OCI-LY3 (cell line): ENCODE measurements around the gene C1orf232.

Experiments
- H2AFZ ChIP-seq: fragments of 200-600, 300-600 bp; shearing (Covaris generic); 2 replicates; pipeline ENCODE4 v1.6.0; 2014; ENCODE audit warnings: antibody characterized with exemption, low read depth, low read length
- H3K27ac ChIP-seq: fragments of 200-600, 300-600 bp; sonication (generic); 2 replicates; pipeline ENCODE4 v1.5.1; 2014; ENCODE audit warnings: mild to moderate bottlenecking, low read length, moderate library complexity, mixed read lengths
- H3K27me3 ChIP-seq: fragments of 200-600, 300-600 bp; sonication (generic); 2 replicates; pipeline ENCODE4 v1.6.1; 2014; ENCODE audit warnings: low read depth, low read length, mixed read lengths
- H3K36me3 ChIP-seq: fragments of 200-600, 300-600 bp; sonication (generic); replicated peaks from 2 replicates; pipeline ENCODE3; 2014; ENCODE audit warnings: low read depth, low read length, mixed read lengths
- H3K4me1 ChIP-seq: fragments of 300-600, 200-600 bp; sonication (generic); 2 replicates; pipeline ENCODE4 v1.6.1; 2014; ENCODE audit warnings: low read length, mixed read lengths
- H3K4me2 ChIP-seq: fragments of 200-600, 300-600 bp; sonication (generic); 2 replicates; pipeline ENCODE4 v1.6.1; 2014; ENCODE audit warnings: low read length, mixed read lengths
- H3K4me3 ChIP-seq: fragments of 300-600, 200-600 bp; sonication (generic); 2 replicates; pipeline ENCODE4 v1.5.1; 2014; ENCODE audit warnings: antibody characterized with exemption, mild to moderate bottlenecking, low read length, moderate library complexity
- H3K79me2 ChIP-seq: fragments of 300-600, 200-600 bp; shearing (Covaris generic); 2 replicates; pipeline ENCODE4 v1.6.1; 2014; ENCODE audit warnings: mild to moderate bottlenecking, low read length, mixed read lengths
- H3K9ac ChIP-seq: fragments of 300-600, 200-600 bp; shearing (Covaris generic); 2 replicates; pipeline ENCODE4 v1.6.0; 2014; ENCODE audit warnings: mild to moderate bottlenecking, low read length, moderate library complexity
- H3K9me3 ChIP-seq: fragments of 200-600, 300-600 bp; shearing (Covaris generic); 2 replicates; pipeline ENCODE4 v1.6.1; 2014; ENCODE audit warnings: low read length, mixed read lengths; ENCODE audit not compliant: insufficient read depth
- H4K20me1 ChIP-seq: fragments of 200-600, 300-600 bp; sonication (generic); 2 replicates; pipeline ENCODE4 v1.6.1; 2016; ENCODE audit warnings: low read length, mixed read lengths; ENCODE audit not compliant: insufficient read depth
- CTCF ChIP-seq: fragments of 200-600, 300-600 bp; sonication (generic); IDR thresholded peaks from 2 replicates; pipeline ENCODE4 v1.5.1; 2014; ENCODE audit warnings: antibody characterized with exemption, low read length, low read depth
- EZH2phosphoT487 ChIP-seq: fragments of 200-600 bp; shearing (Covaris generic); IDR thresholded peaks from 2 replicates; pipeline ENCODE4 v1.6.1; 2018; ENCODE audit warnings: antibody characterized with exemption, mixed run types, low read depth

Gene C1orf232

DNA sequence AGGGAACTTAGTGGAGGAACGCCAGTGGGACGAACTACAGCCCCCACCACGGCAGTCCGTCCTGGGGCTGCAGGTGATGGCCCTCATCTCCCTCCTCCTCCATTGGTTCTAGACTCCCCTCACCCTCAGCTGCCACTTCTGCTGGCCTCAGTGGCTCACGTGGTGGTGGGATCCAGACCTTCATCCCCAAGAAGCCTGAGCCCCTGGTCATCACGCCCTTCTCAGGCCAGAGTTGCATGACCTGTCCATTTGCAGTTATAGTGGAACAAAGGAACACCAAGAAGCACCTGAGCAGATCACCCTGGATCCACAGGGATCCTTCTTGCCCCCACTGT lies 22.8 kb downstream of the C1orf232 start:
- Histone ChIP-seq H3K27me3 (no peaks in the 10 kb centered on the region; the same call in 1 of the 2 replicates), H3K79me2 (no peaks in the 10 kb centered on the region), H3K4me3 (no peak overlapping the region), H3K4me2 (no peak overlapping the region), H3K9ac (no peak overlapping the region), H3K27ac (no peak overlapping the region), H3K36me3 (no peaks in the 10 kb centered on the region), H2AFZ (no peak overlapping the region), H3K9me3 (no peaks in the 10 kb centered on the region), H3K4me1 (peaks cover 3% of the 10 kb centered on the region; the same call in 1 of the 2 replicates), H4K20me1 (no peaks in the 10 kb centered on the region)
- TF ChIP-seq EZH2phosphoT487 (no peak), CTCF (no peak)

- H3K9me3 ChIP-seq: no peaks in the 10 kb centered on the region
- H3K27ac ChIP-seq: no peak overlapping the region
- peak overlapping the region; percentile 74 for H3K4me2 ChIP-seq
- no peaks in the 10 kb centered on the region for H3K36me3 ChIP-seq
- peaks cover 3% of the 10 kb centered on the region; the same call in 1 of the 2 replicates for H3K4me1 ChIP-seq
- H3K27me3 ChIP-seq: no peaks in the 10 kb centered on the region; the same call in 1 of the 2 replicates
- H2AFZ ChIP-seq: no peak overlapping the region
- no peaks in the 10 kb centered on the region for H4K20me1 ChIP-seq
- H3K79me2 ChIP-seq: no peaks in the 10 kb centered on the region
- no peak overlapping the region for H3K9ac ChIP-seq
- H3K4me3 ChIP-seq: peak overlapping the region; percentile 51
- peak; percentile 65 for TF ChIP-seq CTCF
- no peak for TF ChIP-seq EZH2phosphoT487
Observed at GRCh38 chr1:26145041-26145959, 23.5 kb downstream of the C1orf232 start.

DNA sequence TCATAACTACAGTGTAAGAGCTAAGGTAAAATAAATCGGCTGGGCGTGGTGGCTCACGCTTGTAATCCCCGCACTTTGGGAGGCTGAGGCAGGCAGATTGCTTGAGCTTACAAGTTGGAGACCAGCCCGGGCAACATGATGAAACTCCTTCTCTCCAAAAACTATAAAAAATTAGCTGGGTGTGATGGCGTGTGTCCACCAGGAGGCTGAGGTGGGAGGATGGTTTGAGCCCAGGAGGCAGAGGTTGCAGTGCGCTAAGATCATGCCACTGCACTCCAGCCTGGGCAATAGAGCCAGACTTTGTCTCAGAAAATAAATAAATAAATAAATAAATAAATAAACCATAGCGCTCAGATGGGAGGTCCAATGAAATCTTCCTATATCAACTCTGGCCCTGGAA lies 26.6 kb downstream of the C1orf232 start:
- TF ChIP-seq CTCF (no peak), EZH2phosphoT487 (no peak)
- no peaks in the 10 kb centered on the region for H3K79me2 ChIP-seq

DNA sequence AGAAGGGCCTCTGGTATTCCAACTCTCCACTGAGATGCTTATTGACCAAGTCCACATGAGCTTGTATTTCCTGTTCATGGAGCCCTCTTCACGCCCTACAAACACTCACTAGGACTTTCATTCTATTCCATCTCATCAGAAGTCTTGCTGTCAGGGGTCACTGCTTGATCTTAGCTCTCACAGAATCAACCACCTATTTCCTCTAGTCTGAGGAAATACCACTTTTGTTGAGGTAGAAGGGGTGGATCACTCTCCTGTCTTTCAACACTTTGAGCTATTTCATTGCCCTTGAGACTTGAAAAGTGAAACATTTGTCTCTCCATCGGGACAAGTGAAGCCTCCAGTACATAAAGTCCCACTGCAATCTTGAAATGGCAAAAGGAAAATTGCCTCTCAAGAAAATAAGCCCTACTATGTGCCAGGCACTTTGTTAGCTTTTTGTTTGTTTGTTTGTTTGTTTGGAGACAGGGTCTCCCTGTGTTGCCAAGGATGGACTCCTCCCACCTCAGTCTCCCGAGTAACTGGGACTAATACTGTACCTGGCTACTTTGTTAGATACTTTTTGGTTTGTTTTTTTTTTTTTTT lies 29.7 kb downstream of the C1orf232 start:
- H2AFZ ChIP-seq: no peak overlapping the region
- no peaks in the 10 kb centered on the region for H3K79me2 ChIP-seq
- no peak overlapping the region for H3K27ac ChIP-seq
- no peaks in the 10 kb centered on the region for H3K4me1 ChIP-seq
- no peaks in the 10 kb centered on the region for H3K9me3 ChIP-seq
- no peaks in the 10 kb centered on the region for H4K20me1 ChIP-seq
- H3K27me3 ChIP-seq: no peaks in the 10 kb centered on the region
- no peak overlapping the region for H3K4me3 ChIP-seq
- H3K36me3 ChIP-seq: no peaks in the 10 kb centered on the region
- no peak overlapping the region for H3K9ac ChIP-seq
- no peak for TF ChIP-seq CTCF
- no peak for TF ChIP-seq EZH2phosphoT487
- H3K4me2 ChIP-seq: no peak overlapping the region

More for the DNA sequence above, 26.6 kb downstream of the C1orf232 start:
- Histone ChIP-seq H2AFZ (no peak overlapping the region), H3K36me3 (no peaks in the 10 kb centered on the region), H4K20me1 (no peaks in the 10 kb centered on the region), H3K9me3 (no peaks in the 10 kb centered on the region), H3K27me3 (no peaks in the 10 kb centered on the region), H3K4me3 (no peak overlapping the region), H3K9ac (no peak overlapping the region), H3K27ac (no peak overlapping the region), H3K4me2 (no peak overlapping the region), H3K4me1 (peaks cover 3% of the 10 kb centered on the region; the same call in 1 of the 2 replicates)
